GM12891 (cell line): ENCODE measurements around the gene SPAG16.
"Not testable (repeated sequence)": the region's sequence is repeated elsewhere in the genome, so short reads cannot be mapped to it uniquely, and the experiment has no call there.

Experiments used
- DNase-seq: peaks from one replicate; pipeline ENCODE4 v3.0.0; 2011; ENCODE audit warnings: low spot score; ENCODE audit not compliant: insufficient read length
- FAIRE-seq: peaks from 2 replicates; lab custom pipeline; 2011; peaks lifted over from hg19 to GRCh38; lab: Jason Lieb, UNC
- PAX5 ChIP-seq: IDR thresholded peaks from 2 replicates; pipeline ENCODE4 v1.6.1; 2011; ENCODE audit warnings: low read length, moderate library complexity, mild to moderate bottlenecking; ENCODE audit not compliant: insufficient read depth, severe bottlenecking
- POLR2A ChIP-seq: IDR thresholded peaks from 2 replicates; pipeline ENCODE4 v1.6.1; 2011; ENCODE audit warnings: low read depth, low read length, control low read depth
- POLR2AphosphoS5 ChIP-seq: IDR thresholded peaks from 2 replicates; pipeline ENCODE4 v1.6.1; 2011; ENCODE audit warnings: low read depth, low read length, control low read depth
- POU2F2 ChIP-seq: IDR thresholded peaks from 2 replicates; pipeline ENCODE4 v1.6.1; 2011; ENCODE audit warnings: low read depth, mild to moderate bottlenecking, control low read depth, low read length, moderate library complexity
- SPI1 ChIP-seq: IDR thresholded peaks from 2 replicates; pipeline ENCODE4 v1.6.1; 2011; ENCODE audit warnings: low read depth, low read length, control low read depth
- TAF1 ChIP-seq: IDR thresholded peaks from 2 replicates; pipeline ENCODE4 v1.6.1; 2011; ENCODE audit warnings: low read depth, low read length, control low read depth

SPAG16 gene

DNA sequence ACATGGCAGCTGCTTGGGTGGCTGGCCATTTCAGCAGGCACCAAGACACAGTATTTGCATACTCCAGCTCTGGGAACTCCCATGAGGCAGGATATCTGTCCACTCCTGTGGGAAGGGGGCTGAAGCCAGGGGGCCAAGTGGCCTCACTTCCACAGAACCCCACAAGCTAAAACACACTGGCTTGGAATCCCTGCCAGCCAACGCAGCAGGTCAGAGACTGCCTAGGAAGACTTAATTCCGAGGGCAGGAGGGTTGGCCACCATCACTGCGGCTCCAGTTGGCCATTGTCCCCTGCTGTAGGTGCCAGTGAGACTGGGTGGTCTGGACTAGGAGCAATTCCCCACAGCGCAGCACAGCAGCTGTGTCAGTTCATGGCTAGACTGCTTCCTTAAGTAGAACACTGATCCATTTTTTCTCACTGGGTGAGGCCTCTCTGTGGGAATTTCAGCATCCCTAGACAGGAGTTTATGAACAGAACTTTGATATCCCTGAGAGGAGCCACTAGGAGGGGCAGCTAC lies 52.0 kb downstream of the SPAG16 start:
- TF ChIP-seq POLR2A (no peak), PAX5 (no peak), POU2F2 (no peak), TAF1 (no peak), SPI1 (no peak)
- FAIRE-seq (no peak), DNase-seq (no peak)

DNA sequence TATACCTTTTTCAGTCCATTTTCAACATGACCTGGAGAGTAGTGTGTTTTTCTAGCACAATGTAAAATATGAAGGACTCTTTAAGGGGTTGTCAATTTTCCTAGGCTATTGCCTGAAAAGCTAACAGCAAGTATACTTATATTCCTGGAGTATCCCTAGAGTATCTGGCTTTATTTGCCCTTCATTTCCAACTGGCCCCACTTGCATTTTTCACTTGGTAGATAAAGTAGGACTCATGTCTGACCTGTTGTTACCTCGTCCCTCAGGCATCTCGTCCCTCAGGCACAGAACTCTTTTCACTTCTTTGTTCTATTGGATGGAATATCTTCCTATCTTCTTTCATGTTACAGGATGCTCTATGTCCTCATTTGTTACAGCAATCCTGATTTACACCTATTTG lies 69.2 kb downstream of the SPAG16 start:
- DNase-seq, result no peak
- no peak for FAIRE-seq
- TF ChIP-seq SPI1, result no peak
- TF ChIP-seq POU2F2, result no peak
- TF ChIP-seq PAX5, result no peak
- no peak for TF ChIP-seq POLR2AphosphoS5
- TF ChIP-seq TAF1, result no peak
- TF ChIP-seq POLR2A, result no peak

DNA sequence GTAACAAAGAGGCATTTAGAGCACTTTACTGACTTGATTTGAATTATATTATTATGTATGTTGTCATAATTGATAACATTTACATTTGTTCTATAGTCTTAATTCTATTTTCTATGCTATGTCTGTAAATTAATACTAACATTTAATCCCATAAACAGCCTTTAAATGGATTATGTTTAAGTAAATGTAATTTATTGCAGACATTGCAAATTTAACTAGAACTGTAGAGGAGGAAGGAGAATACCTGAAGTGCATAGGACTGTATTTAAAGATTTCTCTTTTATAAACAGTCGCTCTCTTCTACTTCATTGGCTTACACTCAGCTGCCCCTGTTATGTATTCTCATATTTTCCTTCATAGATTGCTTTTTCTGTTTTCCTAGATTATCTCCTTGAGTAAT lies 92.4 kb downstream of the SPAG16 start:
- no peak for DNase-seq
- no peak for FAIRE-seq
- TF ChIP-seq TAF1 (no peak), POLR2AphosphoS5 (no peak)

DNA sequence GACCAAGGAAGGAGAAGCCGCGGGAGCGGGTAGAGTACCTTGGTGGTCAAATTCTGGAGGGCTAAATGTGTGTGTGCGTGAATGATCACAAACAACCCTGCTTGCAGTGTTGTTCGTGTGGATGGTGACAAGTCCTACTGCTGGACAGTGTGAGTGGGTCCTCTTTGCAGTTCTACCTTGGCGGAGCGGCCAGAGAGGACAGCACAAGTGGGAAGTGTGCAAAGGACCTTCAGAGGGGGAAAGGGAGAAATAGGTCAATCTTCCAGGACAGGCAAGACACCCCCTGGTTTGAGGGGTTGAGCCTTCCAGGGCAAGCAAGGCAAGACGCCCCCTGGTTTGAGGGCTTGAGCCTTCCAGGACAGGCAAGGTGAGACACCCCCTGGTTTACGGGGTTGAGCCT lies 122.8 kb downstream of the SPAG16 start:
- not testable (repeated sequence) for FAIRE-seq, DNase-seq

DNA sequence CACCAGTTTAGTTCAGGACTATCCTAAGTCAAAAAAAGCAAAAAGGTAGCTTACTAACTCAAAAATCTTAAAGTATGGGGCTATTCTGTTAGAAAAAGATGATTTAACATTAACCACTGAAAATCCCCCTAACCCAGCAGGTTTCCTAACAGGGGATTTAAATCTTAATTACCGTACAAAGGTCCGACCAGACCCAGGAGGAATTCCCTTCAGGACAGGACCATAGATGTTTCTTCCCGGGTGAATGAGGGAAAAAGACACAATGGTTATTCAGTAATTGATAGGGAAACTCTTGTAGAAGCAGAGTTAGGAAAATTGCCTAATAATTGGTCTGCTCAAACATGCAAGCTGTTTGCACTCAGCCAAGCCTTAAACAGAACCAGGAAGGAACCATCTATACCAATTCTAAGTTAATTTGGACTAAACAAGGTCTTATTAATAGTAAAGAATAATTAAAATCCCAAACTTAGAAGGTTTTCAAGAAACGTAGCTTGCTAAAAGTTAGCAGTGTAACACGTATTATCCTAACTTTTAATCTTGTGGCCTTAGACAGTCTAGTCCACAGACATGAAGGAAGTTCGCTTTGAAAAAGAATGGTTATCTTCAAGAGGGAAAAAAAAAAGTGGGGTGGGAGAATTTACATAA lies 124.3 kb downstream of the SPAG16 start:
- not testable (repeated sequence) for DNase-seq, FAIRE-seq

DNA sequence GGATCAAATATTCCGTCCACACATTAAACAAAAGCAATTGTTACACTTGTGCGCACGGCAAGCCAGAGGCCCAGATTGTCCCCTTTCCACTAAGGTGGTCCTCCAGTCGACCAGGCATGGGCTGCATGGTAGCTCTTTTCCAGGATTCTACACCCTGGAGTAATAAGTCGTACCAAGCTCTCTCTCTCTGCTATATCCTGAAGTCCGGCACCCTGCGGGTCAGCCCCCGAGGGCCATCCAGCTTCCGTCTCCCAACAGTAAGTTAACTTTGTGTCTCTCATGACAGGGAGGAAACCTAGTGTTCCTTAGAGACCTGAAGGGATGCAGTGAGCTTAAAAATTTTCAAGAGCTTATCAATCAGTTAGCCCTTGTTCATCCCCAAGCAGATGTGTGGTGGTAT lies 126.4 kb downstream of the SPAG16 start:
- not testable (repeated sequence) for DNase-seq, FAIRE-seq

DNA sequence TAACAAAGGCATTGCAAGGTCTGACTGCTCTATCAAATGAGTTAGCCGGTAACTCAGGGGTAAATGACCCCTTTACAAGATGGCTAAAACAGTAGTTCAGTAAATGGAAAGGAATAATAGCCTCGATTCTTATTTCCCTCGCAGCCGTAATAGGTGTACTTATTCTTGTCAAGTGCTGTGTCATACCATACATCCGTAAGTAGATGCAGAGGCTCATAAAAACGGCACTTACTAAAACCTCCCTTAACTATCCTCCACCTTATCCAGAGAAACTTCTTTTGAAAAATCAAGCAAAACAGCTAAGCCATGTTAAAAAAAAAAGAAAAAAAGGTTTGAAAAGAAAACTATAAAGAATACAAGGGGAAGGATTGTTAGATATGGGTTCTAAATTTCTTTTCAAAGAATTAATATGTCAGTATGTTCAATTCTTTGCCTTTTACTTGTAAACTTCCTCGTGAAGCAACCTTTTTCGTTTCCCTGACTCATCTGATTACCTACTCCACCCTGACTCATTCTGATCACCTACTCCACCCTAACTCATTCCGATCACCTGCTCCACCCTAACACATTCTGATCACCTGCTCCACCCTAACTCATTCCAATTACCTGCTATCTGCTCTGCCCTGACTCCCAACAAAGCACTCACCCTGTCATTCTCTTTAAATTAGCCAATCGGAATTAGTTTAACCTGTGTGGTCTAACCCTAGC lies 127.5 kb downstream of the SPAG16 start:
- DNase-seq, result no peak
- no peak for FAIRE-seq
- TF ChIP-seq POLR2A, result no peak
- no peak for TF ChIP-seq TAF1
- TF ChIP-seq SPI1, result no peak
- TF ChIP-seq POLR2AphosphoS5, result no peak
- TF ChIP-seq PAX5, result no peak

DNA sequence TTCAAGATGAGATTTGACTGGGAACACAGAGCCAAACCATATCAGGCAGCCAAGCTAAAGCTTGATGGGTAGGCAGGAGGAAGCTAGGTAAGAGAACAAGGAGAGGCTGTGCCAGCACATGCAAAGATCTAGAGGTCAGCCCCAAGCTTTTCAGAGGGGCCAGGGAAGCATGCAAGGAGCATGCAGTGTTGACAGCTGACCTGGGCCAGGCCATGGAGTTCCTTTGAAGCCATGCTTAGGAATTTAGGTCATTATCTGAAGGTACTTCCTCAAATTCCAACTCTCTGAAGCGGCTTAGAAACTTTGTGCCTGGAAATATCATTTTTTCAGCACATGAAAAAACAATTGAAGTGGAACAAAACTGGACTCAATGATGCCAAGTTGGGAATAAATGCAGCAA lies 130.8 kb downstream of the SPAG16 start:
- TF ChIP-seq PAX5 (no peak), TAF1 (no peak), POU2F2 (no peak), POLR2AphosphoS5 (no peak), POLR2A (no peak), SPI1 (no peak)
- DNase-seq (no peak), FAIRE-seq (no peak)

DNA sequence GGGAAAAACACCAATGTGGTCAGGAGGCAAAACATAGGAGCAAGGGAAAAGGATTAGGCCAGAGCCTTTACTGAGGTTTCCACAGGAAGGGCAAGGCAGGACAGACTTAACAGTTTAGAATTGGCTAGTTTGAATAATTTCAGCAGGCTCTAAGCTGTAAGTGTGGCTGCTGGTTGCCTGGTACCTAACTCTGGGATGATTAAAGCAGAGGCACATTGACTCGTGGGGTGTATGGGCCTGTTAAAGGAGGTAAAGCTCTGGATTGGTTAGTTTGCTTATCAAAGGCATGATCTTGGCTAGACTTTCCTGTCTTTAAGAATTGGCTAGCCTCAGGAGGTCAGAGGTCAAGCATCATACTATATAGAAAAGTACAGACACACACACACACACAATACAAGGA lies 132.6 kb downstream of the SPAG16 start:
- TF ChIP-seq POU2F2 (no peak), TAF1 (no peak), SPI1 (no peak), PAX5 (no peak), POLR2AphosphoS5 (no peak)
- FAIRE-seq (no peak), DNase-seq (no peak)

DNA sequence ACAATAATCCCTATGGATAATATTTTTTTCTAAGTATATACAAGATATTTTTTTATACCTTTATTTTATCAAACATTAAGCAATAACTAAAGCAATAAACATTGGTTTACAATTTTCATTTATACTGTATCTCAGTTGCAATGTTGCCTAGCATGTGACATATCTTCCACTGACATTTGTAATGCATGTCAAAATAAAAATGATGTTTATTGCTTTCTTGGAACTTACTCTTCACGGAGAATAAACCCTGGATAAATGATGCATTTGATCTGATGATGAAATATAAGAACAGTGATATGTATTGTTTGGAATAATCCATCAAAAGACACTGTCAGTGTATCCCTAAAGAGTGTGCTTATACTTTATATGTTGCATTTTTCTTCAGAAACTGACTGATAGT lies 135.7 kb downstream of the SPAG16 start:
- TF ChIP-seq POLR2A (no peak), TAF1 (no peak), SPI1 (no peak), PAX5 (no peak), POLR2AphosphoS5 (no peak), POU2F2 (no peak)
- FAIRE-seq (no peak), DNase-seq (no peak)
